ENCODE data around the gene PTPN4.

GRCh38 chr2:120028795-120029194 is 269.1 kb downstream of the PTPN4 start:
- TF ChIP-seq ZBTB11 (CRISPR knock-in tag; IDR thresholded peaks at IDR 0.05) = no peak
- TF ChIP-seq POLR2A (conservative IDR thresholded peaks at IDR 0.05) = no peak
- TF ChIP-seq SMARCA5 (IDR thresholded peaks at IDR 0.05) = no peak
- no peak for TF ChIP-seq ATF2 (CRISPR knock-in tag; IDR thresholded peaks at IDR 0.05)
- TF ChIP-seq RBM14 (IDR thresholded peaks at IDR 0.05; ENCODE audit: borderline replicate concordance, insufficient read depth, low read depth, low read length) = no peak
- no peak for TF ChIP-seq RCOR1 (IDR thresholded peaks at IDR 0.05; ENCODE audit: borderline replicate concordance in 1 of 2, low read depth in 2 of 2, low read length in 2 of 2)
- no peak for TF ChIP-seq MAX (CRISPR knock-in tag; IDR thresholded peaks at IDR 0.05)
- TF ChIP-seq DPF2 (IDR thresholded peaks at IDR 0.05) = no peak
- TF ChIP-seq CTBP1 (IDR thresholded peaks at IDR 0.05; ENCODE audit: borderline replicate concordance) = no peak
- no peak for TF ChIP-seq USF1 (CRISPR knock-in tag; IDR thresholded peaks at IDR 0.05)
- TF ChIP-seq ZNF217 (CRISPR knock-in tag; IDR thresholded peaks at IDR 0.05) = no peak
- TF ChIP-seq RNF219 (CRISPR knock-in tag; IDR thresholded peaks at IDR 0.05) = no peak
- TF ChIP-seq ATF4 (CRISPR knock-in tag; IDR thresholded peaks at IDR 0.05) = no peak

Data from K562 (cell line).